ENCODE measurements around the gene BTG2. TPM values are rescaled to one million over a fixed set of nuclear protein-coding genes. Genes with fewer than 3 reads are reported as not detected.

The BTG2 gene
- total RNA-seq, 2 experiments from 2014 or later = 58.6 to 58.9 TPM

DNA sequence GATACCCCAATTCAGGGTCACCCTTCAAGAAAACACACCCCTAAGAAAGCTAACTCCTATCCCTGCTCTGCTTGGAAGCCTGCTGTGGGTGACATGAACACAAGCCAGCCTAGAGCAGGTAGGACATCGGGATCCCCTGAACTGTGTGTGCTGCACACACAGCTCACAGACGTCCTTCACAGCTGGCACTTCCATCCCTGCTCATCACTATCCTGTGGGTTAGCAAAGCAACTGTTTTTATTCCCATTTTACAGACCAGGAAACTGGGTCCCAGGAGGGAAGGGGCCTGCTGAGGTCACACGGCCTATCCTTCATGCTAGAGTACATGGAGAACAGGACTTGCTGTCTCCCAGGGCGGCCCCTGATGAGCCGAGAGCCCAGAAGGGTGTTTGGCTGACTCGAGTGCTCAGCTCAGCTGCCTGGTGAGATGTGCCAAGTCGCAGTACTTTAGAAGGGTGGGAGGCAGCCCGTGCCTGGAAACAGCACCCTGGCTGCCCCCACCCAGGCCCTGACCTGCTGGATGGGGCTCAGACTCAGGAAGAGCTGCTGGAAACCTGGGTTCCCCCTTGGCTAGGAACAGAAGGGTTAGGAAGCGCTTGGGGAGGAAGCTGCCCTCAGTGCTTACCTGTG, 28.3 kb upstream of the BTG2 start:
- ChIA-PET CTCF (interaction anchor here (1.2 to 21.7 kb wide), 10 partner anchors 3 to 211 kb away, joined by 3 to 461 read pairs (median 17); partner anchors contain the start of gene BTG2), POLR2A (interaction anchor here (0.5 to 11.6 kb wide), 6 partner anchors 11 to 582 kb away, joined by 3 to 243 read pairs (median 8); partner anchors contain the start of gene BTG2)
- H3K9me3 Mint-ChIP-seq (ENCODE audit: insufficient read depth) = no peaks in the 10 kb centered on the region
- H3K36me3 Mint-ChIP-seq (ENCODE audit: low read depth) = no peaks in the 10 kb centered on the region
- ATAC-seq (peak; percentile 8), DNase-seq (no peak)
- H3K4me3 Mint-ChIP-seq = peak overlapping the region; percentile 43
- H3K27me3 Mint-ChIP-seq (ENCODE audit: low read depth) = no peaks in the 10 kb centered on the region
- H3K27ac Mint-ChIP-seq = peak overlapping the region; percentile 78
- peaks cover 72% of the 10 kb centered on the region for H3K4me1 Mint-ChIP-seq (ENCODE audit: low read depth)

DNA sequence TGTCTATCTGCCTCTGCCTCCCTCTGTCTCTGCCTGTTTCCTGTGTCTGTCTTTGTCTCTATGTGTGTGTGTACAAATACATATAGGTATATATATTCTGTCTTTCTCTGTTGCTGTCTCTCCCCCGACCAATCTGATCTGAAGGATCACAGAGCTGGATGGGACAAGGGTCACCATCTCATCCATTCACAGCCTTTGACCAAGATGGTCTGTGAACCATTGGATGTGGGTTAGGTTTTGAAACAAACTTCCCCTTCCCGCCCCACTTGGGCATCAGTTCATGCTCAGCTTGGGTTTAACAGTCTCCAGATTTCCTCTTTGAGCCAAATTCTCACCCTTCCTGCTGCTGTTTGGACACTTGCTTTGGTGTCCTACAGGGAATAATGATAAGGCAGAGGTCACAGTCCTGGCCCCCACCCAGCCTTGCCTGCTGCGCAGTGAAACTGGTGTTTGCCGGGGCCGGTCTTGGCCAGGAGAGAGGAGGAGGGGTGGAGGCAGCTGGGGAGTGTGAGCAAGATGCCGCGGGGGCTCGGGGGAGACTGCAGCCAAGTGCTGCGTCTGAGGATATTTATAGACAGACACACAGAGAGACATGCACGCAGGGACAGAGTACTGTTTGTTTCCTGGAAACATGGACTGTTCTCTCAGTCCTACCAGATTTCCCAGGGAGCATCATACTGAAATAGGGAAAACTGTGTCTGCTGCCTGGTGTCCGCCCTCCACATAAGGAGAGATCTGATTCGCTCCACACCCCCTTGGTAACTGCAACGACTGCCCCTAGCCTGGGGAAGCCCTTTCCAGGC, 27.0 kb upstream of the BTG2 start:
- Mint-ChIP-seq H3K27me3 (ENCODE audit: low read depth) (no peaks in the 10 kb centered on the region), H3K4me1 (ENCODE audit: low read depth) (peaks cover 75% of the 10 kb centered on the region), H3K9me3 (ENCODE audit: insufficient read depth) (no peaks in the 10 kb centered on the region), H3K27ac (peak overlapping the region; percentile 78), H3K4me3 (peak overlapping the region; percentile 43), H3K36me3 (ENCODE audit: low read depth) (no peaks in the 10 kb centered on the region)
- ChIA-PET CTCF (interaction anchor here (1.2 to 21.7 kb wide), 11 partner anchors 4 to 210 kb away, joined by 3 to 461 read pairs (median 16); partner anchors contain the start of gene BTG2), POLR2A (interaction anchor here (0.9 to 11.6 kb wide), 5 partner anchors 10 to 49 kb away, joined by 3 to 243 read pairs (median 10); partner anchors contain the start of gene BTG2)
- ATAC-seq (peak; percentile 47), DNase-seq (no peak)

DNA sequence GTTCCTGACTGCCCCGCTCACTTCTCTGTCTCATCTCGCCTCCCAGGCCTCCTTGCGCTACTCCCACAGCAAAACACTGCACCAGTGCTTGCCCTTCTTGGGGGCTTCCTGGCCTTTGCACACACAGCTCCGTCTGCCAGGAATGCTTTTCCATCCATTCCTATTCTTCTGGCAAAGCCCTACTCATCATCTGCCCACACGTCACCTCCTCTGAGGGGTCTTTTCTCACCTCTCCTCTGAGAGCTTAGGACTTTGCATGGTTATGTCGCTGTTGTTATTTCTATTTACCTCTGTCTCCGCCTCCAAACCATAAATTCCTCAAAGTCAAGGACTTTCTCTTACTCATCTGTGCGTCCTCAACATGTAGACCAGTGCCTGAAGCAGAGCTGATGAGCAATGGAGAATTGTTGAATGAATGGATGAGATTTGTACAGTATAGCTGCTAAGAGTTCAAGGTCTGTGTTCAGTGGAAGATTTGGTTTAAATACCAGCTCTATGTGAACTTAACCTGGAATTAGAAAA, 26.4 kb upstream of the BTG2 start:
- Mint-ChIP-seq H3K9me3 (ENCODE audit: insufficient read depth) (no peaks in the 10 kb centered on the region), H3K36me3 (ENCODE audit: low read depth) (no peaks in the 10 kb centered on the region), H3K27ac (peak overlapping the region; percentile 51), H3K4me1 (ENCODE audit: low read depth) (peaks cover 68% of the 10 kb centered on the region), H3K4me3 (peak overlapping the region; percentile 26), H3K27me3 (ENCODE audit: low read depth) (no peaks in the 10 kb centered on the region)
- CTCF ChIA-PET = interaction anchor here (1.3 to 21.7 kb wide), 8 partner anchors 5 to 59 kb away, joined by 4 to 461 read pairs (median 58); partner anchors contain the start of gene BTG2
- ATAC-seq (no peak), DNase-seq (no peak)
- POLR2A ChIA-PET = interaction anchor here (1.3 to 11.6 kb wide), 4 partner anchors 9 to 49 kb away, joined by 5 to 243 read pairs (median 53); partner anchors contain the start of gene BTG2

DNA sequence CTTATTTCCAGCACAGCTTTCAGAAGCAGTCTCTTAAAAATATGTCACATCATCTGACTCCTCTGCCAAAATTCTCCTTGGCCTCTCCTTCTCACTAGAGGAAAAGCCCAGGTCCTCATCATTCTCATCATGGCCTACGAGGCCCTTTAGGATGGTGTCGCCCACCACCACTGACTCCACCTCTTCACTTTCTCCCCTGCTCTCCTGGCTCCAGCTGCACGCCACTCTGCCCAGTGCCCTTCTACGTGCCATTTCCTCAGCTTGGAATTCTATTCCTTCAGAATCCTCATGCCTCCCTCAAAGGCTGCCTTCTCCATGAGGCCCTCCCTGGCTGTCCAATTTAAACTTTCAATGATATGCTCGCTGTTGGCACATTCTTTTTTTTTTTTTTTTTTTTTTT, 25.3 kb upstream of the BTG2 start:
- H3K9me3 Mint-ChIP-seq (ENCODE audit: insufficient read depth) = no peaks in the 10 kb centered on the region
- no peak overlapping the region for H3K4me3 Mint-ChIP-seq
- POLR2A ChIA-PET = interaction anchor here (1.3 to 11.6 kb wide), 3 partner anchors 8 to 48 kb away, joined by 5 to 243 read pairs (median 96); partner anchors contain the start of gene BTG2
- H3K4me1 Mint-ChIP-seq (ENCODE audit: low read depth) = peaks cover 63% of the 10 kb centered on the region
- no peaks in the 10 kb centered on the region for H3K36me3 Mint-ChIP-seq (ENCODE audit: low read depth)
- peak overlapping the region; percentile 0 for H3K27ac Mint-ChIP-seq
- H3K27me3 Mint-ChIP-seq (ENCODE audit: low read depth) = no peaks in the 10 kb centered on the region
- CTCF ChIA-PET = interaction anchor here (2.2 to 21.7 kb wide), 6 partner anchors 6 to 58 kb away, joined by 9 to 461 read pairs (median 117); partner anchors contain the start of gene BTG2
- no peak for DNase-seq
- ATAC-seq = no peak

DNA sequence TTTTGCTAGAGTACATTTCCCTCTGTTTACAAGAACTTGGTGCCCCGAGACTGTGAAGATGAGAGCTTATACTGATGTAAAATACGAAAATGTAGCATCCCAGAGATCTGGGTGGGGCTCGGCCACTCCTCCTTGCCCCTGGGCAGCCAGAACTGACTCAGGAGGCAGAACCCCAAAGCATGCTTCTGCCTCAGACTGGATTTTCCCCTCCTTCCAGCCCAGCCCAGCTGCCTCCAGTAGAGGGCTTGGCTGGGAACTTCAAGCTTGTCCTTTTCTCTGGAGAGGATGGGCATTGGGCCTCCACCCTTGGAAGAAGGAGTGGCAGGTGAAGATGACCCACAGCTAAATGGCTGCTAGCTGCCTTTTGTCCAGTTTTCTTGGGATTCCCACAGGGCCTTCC, 24.3 kb upstream of the BTG2 start:
- H3K9me3 Mint-ChIP-seq (ENCODE audit: insufficient read depth) = no peaks in the 10 kb centered on the region
- H3K36me3 Mint-ChIP-seq (ENCODE audit: low read depth) = no peaks in the 10 kb centered on the region
- H3K4me1 Mint-ChIP-seq (ENCODE audit: low read depth) = peaks cover 60% of the 10 kb centered on the region
- no peak for DNase-seq
- no peak for ATAC-seq
- H3K27ac Mint-ChIP-seq = no peak overlapping the region
- no peak overlapping the region for H3K4me3 Mint-ChIP-seq
- H3K27me3 Mint-ChIP-seq (ENCODE audit: low read depth) = no peaks in the 10 kb centered on the region
- POLR2A ChIA-PET = interaction anchor here (0.9 to 11.6 kb wide), 3 partner anchors 7 to 47 kb away, joined by 3 to 243 read pairs (median 96); partner anchors contain the start of gene BTG2
- CTCF ChIA-PET = interaction anchor here (1.4 to 21.7 kb wide), 6 partner anchors 5 to 57 kb away, joined by 5 to 461 read pairs (median 117); partner anchors contain the start of gene BTG2

DNA sequence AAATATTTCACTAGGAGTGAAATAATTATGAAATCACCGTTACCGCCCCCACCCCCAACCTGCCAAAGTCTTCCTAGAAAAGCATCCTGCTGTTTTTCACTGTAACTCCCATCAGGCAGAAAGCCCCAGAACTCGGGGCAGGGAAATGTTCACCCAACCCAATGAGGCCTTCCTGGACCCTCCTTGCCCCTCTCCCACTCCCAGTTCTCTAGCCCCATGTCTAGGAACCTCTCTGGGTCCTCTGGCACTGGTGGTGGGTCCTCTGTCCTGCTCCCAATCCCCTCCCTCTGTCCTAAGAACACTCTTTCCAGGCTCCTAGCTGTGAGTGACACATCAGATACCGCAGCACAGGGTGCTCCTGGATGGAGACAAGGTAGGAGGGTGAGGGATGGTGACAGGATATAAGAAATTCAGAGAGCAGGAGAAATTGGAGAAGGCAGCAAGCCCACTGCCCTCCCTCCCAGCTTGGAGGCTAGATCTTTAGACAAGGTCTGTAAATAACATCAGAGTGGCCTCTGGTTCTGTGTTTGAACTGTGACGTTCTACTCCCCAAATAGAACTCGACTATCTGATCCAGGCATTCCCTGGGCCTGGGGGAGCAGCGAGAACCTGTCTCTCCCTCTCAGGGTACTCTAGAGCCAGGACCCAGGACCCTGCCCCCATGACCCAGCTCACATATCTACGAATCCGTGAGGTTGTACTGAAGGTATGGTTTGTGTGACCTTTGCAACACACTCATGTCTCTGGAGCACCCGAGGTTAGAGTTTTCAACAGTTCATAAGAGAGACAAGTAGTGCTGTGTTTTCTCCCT, 23.3 kb upstream of the BTG2 start:
- H3K4me1 Mint-ChIP-seq (ENCODE audit: low read depth) = peaks cover 62% of the 10 kb centered on the region

DNA sequence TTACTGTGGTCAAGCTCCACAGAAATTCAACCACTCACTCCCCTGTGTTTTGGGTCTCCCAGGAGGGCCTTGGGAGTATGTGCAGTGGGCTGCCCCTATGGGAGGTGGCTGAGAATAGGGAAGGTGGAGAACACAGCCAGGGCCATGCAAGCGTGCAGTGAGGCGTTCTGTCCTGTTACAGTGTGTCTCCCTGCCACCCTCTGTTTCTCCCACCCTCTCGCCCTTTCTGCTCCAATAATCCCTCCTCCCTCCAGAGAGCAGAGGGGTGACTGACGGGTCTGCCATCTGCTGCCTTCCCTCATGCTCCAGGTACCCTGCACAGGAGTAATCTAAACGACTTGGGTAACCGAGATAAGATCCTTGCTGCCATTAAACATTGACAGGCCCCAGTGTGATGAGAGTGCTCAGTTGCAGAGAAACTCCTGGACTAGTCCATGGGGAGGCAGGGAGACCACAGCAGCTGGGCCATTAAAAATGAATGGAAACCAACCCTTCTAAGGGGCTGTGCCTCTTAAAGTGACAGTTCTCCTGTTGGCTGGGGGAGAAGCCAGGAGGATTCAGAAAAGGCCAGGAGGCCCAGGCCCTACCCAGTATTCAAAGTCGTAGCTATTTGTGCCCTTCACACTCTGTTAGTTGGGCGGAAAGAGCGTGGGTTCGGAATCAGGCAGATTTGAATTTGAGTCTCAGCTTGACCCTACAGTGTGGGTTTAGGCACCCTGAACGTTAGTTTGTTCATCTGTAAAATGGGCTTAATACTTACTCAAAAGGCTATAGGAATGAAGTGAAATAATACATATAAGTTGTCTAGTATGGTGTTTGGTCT, 22.4 kb upstream of the BTG2 start:
- no peaks in the 10 kb centered on the region for H3K9me3 Mint-ChIP-seq (ENCODE audit: insufficient read depth)
- no peaks in the 10 kb centered on the region for H3K36me3 Mint-ChIP-seq (ENCODE audit: low read depth)
- peaks cover 62% of the 10 kb centered on the region for H3K4me1 Mint-ChIP-seq (ENCODE audit: low read depth)
- no peak for ATAC-seq
- H3K27ac Mint-ChIP-seq = no peak overlapping the region
- H3K27me3 Mint-ChIP-seq (ENCODE audit: low read depth) = no peaks in the 10 kb centered on the region
- POLR2A ChIA-PET = interaction anchor here (1.2 to 14.2 kb wide), 2 partner anchors 25 to 43 kb away, joined by 3 to 376 read pairs; partner anchors contain the start of gene BTG2
- no peak overlapping the region for H3K4me3 Mint-ChIP-seq
- no peak for DNase-seq
- CTCF ChIA-PET = interaction anchor here (1.0 to 21.7 kb wide), 4 partner anchors 9 to 55 kb away, joined by 4 to 461 read pairs (median 136); no protein-coding TSS in a partner anchor

More for the DNA sequence above, 23.3 kb upstream of the BTG2 start:
- no peak for ATAC-seq
- Mint-ChIP-seq H3K36me3 (ENCODE audit: low read depth) (no peaks in the 10 kb centered on the region), H3K9me3 (ENCODE audit: insufficient read depth) (no peaks in the 10 kb centered on the region), H3K27me3 (ENCODE audit: low read depth) (no peaks in the 10 kb centered on the region), H3K27ac (no peak overlapping the region), H3K4me3 (no peak overlapping the region)
- ChIA-PET POLR2A (interaction anchor here (0.9 to 11.6 kb wide), 3 partner anchors 6 to 46 kb away, joined by 3 to 243 read pairs (median 96); partner anchors contain the start of gene BTG2), CTCF (interaction anchor here (1.4 to 21.7 kb wide), 4 partner anchors 8 to 56 kb away, joined by 5 to 461 read pairs (median 117); partner anchors contain the start of gene BTG2)
- DNase-seq = no peak

DNA sequence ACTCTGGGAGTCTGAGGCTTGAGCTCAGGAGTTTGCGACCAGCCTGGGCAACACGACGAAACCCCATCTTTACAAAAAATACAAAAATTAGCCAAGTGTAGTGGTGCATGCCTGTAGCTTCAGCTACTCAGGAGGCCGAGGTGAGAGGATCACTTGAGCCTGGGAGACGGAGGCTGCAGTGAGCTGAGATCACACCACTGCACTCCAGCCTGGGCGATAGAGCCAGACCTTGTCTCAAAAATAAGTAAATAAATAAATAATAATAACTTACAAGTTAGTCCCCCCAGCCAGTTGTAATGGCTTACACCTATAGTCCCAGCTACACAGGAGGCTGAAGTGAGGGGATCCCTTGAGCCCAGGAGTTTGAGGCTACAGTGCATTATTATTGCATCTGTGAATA, 21.7 kb upstream of the BTG2 start:
- Mint-ChIP-seq H3K27ac (no peak overlapping the region), H3K4me3 (no peak overlapping the region), H3K4me1 (ENCODE audit: low read depth) (peaks cover 62% of the 10 kb centered on the region), H3K27me3 (ENCODE audit: low read depth) (no peaks in the 10 kb centered on the region), H3K9me3 (ENCODE audit: insufficient read depth) (no peaks in the 10 kb centered on the region), H3K36me3 (ENCODE audit: low read depth) (no peaks in the 10 kb centered on the region)
- ATAC-seq (no peak), DNase-seq (no peak)
- CTCF ChIA-PET = interaction anchor here (1.0 to 21.7 kb wide), 3 partner anchors 10 to 40 kb away, joined by 4 to 461 read pairs (median 135); no protein-coding TSS in a partner anchor
- POLR2A ChIA-PET = interaction anchor here (1.2 to 14.2 kb wide), 2 partner anchors 25 to 43 kb away, joined by 3 to 376 read pairs; partner anchors contain the start of gene BTG2

DNA sequence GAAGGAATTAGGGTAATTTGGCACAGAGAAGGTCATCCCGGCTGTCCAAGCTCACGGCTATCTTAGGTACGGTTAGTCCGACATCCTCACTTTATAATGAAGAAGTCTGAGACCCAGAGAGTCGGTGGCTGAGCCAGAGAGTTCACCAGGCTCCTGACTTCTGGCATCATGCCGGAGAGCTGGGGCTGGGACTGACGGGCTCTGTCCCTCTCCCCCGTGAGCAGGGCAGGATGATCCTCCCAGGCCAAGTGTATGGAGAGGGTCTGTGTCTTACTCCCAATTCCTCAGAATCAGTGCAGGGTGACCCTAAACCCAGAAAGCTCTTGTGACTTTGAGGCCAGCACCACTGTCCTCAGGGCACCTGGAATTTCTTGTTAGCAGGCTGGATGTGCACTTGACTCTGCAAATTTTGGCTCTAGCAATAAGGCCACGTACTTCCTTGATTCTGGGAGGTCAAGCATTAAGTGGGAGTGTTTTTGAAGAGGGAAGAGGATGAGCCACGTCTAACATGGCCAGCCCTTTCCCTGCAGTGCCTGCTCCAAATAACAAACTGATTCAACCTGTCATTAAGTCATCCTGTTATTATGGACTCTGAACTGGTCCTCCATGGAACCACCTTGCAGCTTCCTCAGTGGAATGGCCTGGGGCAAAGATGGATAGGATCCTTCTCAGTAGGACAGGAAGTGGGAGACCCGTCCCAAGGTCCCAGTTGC, 20.8 kb upstream of the BTG2 start:
- Mint-ChIP-seq H3K9me3 (ENCODE audit: insufficient read depth) (no peaks in the 10 kb centered on the region), H3K4me3 (no peak overlapping the region), H3K27ac (no peak overlapping the region), H3K27me3 (ENCODE audit: low read depth) (no peaks in the 10 kb centered on the region), H3K36me3 (ENCODE audit: low read depth) (no peaks in the 10 kb centered on the region), H3K4me1 (ENCODE audit: low read depth) (peaks cover 66% of the 10 kb centered on the region)
- ChIA-PET CTCF (interaction anchor here (0.9 to 21.7 kb wide), 4 partner anchors 11 to 51 kb away, joined by 3 to 461 read pairs (median 74); no protein-coding TSS in a partner anchor), POLR2A (interaction anchor here (8.5 to 14.2 kb wide), 2 partner anchors 9 to 24 kb away, joined by 243 to 376 read pairs; partner anchors contain the start of gene BTG2)
- ATAC-seq (no peak), DNase-seq (no peak)

Measured in activated CD8-positive, alpha-beta T cell treated with anti-CD3 and anti-CD28 coated beads, Interleukin-2, amount 10 ng/mL, durations not matched to agents 7 days and 5 days (primary cell).